Mesenchymal stem cell (in vitro differentiated cells and primary cell): ENCODE measurements around the gene LCN6. TPM values are rescaled to one million over a fixed set of nuclear protein-coding genes. Genes with fewer than 3 reads are reported as not detected.
"Not testable (repeated sequence)": the region's sequence is repeated elsewhere in the genome, so short reads cannot be mapped to it uniquely, and the experiment has no call there.

ENCODE experiments used
- DNase-seq: peaks from one replicate; pipeline ENCODE4 v3.0.0-alpha.2; 2013
- H2AFZ ChIP-seq: one replicate; pipeline ENCODE4 v1.6.1; 2013; ENCODE audit warnings: low read depth, mild to moderate bottlenecking, control low read depth, inconsistent platforms, low read length, moderate library complexity
- H2AK5ac ChIP-seq: 2 replicates; pipeline ENCODE4 v1.6.1; 2013; ENCODE audit warnings: low read length, moderate library complexity, mild to moderate bottlenecking, inconsistent platforms; ENCODE audit not compliant: severe bottlenecking
- H2BK120ac ChIP-seq: one replicate; pipeline ENCODE4 v1.6.1; 2013; ENCODE audit warnings: low read depth, mild to moderate bottlenecking, inconsistent platforms, low read length, moderate library complexity
- H2BK12ac ChIP-seq, 2 experiments: one replicate each; pipeline ENCODE4 v1.6.1; 2013; ENCODE audit warnings: inconsistent platforms in 2 of 2, low read length in 2 of 2, mild to moderate bottlenecking in 2 of 2, moderate library complexity in 2 of 2, control low read depth in 1 of 2
- H2BK15ac ChIP-seq: one replicate; pipeline ENCODE4 v1.6.1; 2013; ENCODE audit warnings: mild to moderate bottlenecking, low read depth, inconsistent platforms; ENCODE audit not compliant: poor library complexity, severe bottlenecking
- H2BK5ac ChIP-seq: 2 replicates; pipeline ENCODE4 v1.6.1; 2013; ENCODE audit warnings: low read depth, mild to moderate bottlenecking, low read length, control low read depth, inconsistent platforms; ENCODE audit not compliant: poor library complexity, severe bottlenecking
- H3K14ac ChIP-seq, 2 experiments: one replicate each; pipeline ENCODE4 v1.6.1; 2013; ENCODE audit warnings: inconsistent platforms in 2 of 2, low read length in 2 of 2, control low read depth in 1 of 2, mild to moderate bottlenecking in 1 of 2, moderate library complexity in 1 of 2
- H3K18ac ChIP-seq, 2 experiments: one replicate each; pipeline ENCODE4 v1.6.1; 2013; ENCODE audit warnings: inconsistent platforms in 2 of 2, low read length in 2 of 2, control low read depth in 1 of 2, low read depth in 1 of 2, mild to moderate bottlenecking in 1 of 2
- H3K23ac ChIP-seq, 2 experiments: one replicate each; pipeline ENCODE4 v1.6.1; 2013; ENCODE audit warnings: inconsistent platforms in 2 of 2, low read length in 2 of 2, mild to moderate bottlenecking in 2 of 2, moderate library complexity in 2 of 2, control low read depth in 1 of 2
- H3K27ac ChIP-seq: 2 replicates; pipeline ENCODE4 v1.5.1; 2013; ENCODE audit warnings: mild to moderate bottlenecking, moderate library complexity, low read length, control low read depth, inconsistent platforms; ENCODE audit not compliant: poor library complexity, severe bottlenecking
- H3K27me3 ChIP-seq, 2 experiments: 2 replicates each; pipeline versions ENCODE4 v1.6.1 to v1.7.0; 2013; ENCODE audit warnings: low read length in 2 of 2, mild to moderate bottlenecking in 2 of 2, moderate library complexity in 2 of 2, control low read depth in 1 of 2, inconsistent platforms in 1 of 2; ENCODE audit not compliant: control insufficient read depth in 1 of 2, insufficient read depth in 1 of 2
- H3K36me3 ChIP-seq, 2 experiments: 2 replicates each; pipeline versions ENCODE4 v1.6.1 to v1.7.0; 2013; ENCODE audit warnings: low read length in 2 of 2, control low read depth in 1 of 2, inconsistent platforms in 1 of 2, low read depth in 1 of 2, mild to moderate bottlenecking in 1 of 2; ENCODE audit not compliant: insufficient read depth in 2 of 2, control insufficient read depth in 1 of 2
- H3K4ac ChIP-seq, 2 experiments: one replicate each; pipeline ENCODE4 v1.6.1; 2013; ENCODE audit warnings: inconsistent platforms in 2 of 2, low read length in 2 of 2, mild to moderate bottlenecking in 2 of 2, moderate library complexity in 2 of 2, control low read depth in 1 of 2, low read depth in 1 of 2
- H3K4me1 ChIP-seq: 2 replicates; pipeline ENCODE4 v1.6.1; 2013; ENCODE audit warnings: low read depth, low read length, control low read depth; ENCODE audit not compliant: control insufficient read depth, insufficient read depth
- H3K4me2 ChIP-seq: 2 replicates; pipeline ENCODE4 v1.6.1; 2013; ENCODE audit warnings: low read length, mild to moderate bottlenecking, inconsistent platforms; ENCODE audit not compliant: poor library complexity, severe bottlenecking
- H3K4me3 ChIP-seq, 2 experiments: 2 replicates each; pipeline versions ENCODE4 v1.5.1 to v1.7.0; 2013; ENCODE audit warnings: low read length in 2 of 2, mild to moderate bottlenecking in 2 of 2, control low read depth in 1 of 2, low read depth in 1 of 2; ENCODE audit not compliant: insufficient read depth in 1 of 2
- H3K79me1 ChIP-seq: replicated peaks from 2 replicates; pipeline ENCODE4 v1.6.1; 2013; ENCODE audit warnings: mild to moderate bottlenecking, control low read depth, low read length, inconsistent platforms; ENCODE audit not compliant: poor library complexity, severe bottlenecking
- H3K9ac ChIP-seq: 2 replicates; pipeline ENCODE4 v1.7.0; 2013; ENCODE audit warnings: mild to moderate bottlenecking, low read length, moderate library complexity
- H3K9me3 ChIP-seq: 2 replicates; pipeline ENCODE4 v1.7.0; 2013; ENCODE audit warnings: mild to moderate bottlenecking, low read length; ENCODE audit not compliant: control insufficient read depth
- H4K8ac ChIP-seq: one replicate; pipeline ENCODE4 v1.6.1; 2013; ENCODE audit warnings: inconsistent platforms, mild to moderate bottlenecking, low read length, moderate library complexity
- H4K91ac ChIP-seq: one replicate; pipeline ENCODE4 v1.6.1; 2013; ENCODE audit warnings: mild to moderate bottlenecking, low read length, inconsistent platforms
- WGBS: methylation state at CpG from one replicate; pipeline ENCODE4 v1.1.7; 2013; ENCODE audit warnings: mixed read lengths; 5-methylcytosine and 5-hydroxymethylcytosine counted together
- polyA plus RNA-seq, 2 experiments: library from polyadenylated mRNA; stranded (reverse); fragments of 200-250 nt; gene quantifications; one replicate each; pipeline ENCODE4 v1.2.3, GENCODE V29; 2013

LCN6 gene, protein sequence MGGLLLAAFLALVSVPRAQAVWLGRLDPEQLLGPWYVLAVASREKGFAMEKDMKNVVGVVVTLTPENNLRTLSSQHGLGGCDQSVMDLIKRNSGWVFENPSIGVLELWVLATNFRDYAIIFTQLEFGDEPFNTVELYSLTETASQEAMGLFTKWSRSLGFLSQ
- not detected for polyA plus RNA-seq (2013, experiment 1 of 2)
- polyA plus RNA-seq (2013, experiment 2 of 2): not detected

DNA sequence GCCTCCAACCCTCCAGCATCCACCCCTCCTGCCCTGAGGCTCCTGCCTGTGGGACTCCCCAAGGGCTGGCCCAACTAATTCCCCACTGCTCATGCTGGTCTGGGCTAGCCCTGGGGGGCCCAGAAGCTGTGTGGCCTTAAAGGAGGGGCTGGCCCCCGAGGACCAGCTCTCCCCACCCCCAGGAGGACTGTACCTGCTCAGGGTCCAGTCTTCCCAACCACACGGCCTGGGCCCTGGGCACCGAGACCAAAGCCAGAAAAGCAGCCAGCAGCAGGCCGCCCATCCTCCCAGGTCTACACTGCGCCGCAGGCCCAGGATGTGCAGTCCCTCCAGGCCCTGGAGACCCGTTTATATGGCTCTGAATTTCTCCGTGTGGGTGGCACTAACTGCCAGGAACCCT lies at the start of gene LCN6:
LCN6 (minus strand) TSS at position 325 of the 400 bp plus-strand sequence; CDS start at position 283, 42 bp downstream.
- Histone ChIP-seq H3K4me2 (no peak within 1 kb of the TSS), H3K4me1 (peaks cover 5% of the 10 kb centered on the region)

DNA sequence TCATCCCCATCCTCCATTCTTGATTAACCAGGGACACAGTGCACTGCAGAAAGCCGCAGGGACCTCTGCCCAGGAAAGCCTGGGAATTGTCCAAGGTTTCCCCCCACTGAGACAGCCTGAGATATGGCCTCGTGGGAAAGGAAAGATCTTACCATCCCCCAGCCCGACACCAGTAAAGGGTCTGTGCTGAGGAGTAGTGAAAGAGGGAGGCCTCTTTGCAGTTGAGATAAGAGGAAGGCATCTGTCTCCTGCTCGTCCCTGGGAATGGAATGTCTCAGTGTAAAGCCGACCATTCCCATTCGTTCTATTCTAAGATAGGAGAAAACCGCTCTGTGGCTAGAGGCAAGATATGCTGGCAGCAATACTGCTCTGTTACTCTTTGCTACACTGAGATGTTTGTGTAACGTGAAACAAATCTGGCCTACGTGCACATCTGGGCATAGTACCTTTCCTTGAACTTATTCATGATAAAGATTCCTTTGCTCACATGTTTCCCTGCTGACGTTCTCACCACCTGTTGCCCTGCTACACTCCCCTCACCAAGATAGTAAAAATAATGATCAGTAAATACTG lies 48.5 kb upstream of the LCN6 start:
- H2AFZ ChIP-seq, H3K9ac ChIP-seq, H3K4me2 ChIP-seq, H2BK12ac ChIP-seq, H3K27ac ChIP-seq, H4K91ac ChIP-seq, H3K14ac ChIP-seq, H3K18ac ChIP-seq, H3K4me3 ChIP-seq, H2BK120ac ChIP-seq, H3K23ac ChIP-seq, H2AK5ac ChIP-seq, H3K9me3 ChIP-seq, H2BK15ac ChIP-seq, H2BK5ac ChIP-seq, H4K8ac ChIP-seq, H3K4ac ChIP-seq: not testable (repeated sequence)
- Histone ChIP-seq H3K36me3 (peaks cover 10 to 24% of the 10 kb centered on the region in 2 experiments), H3K27me3 (peaks cover 35 to 58% of the 10 kb centered on the region in 2 experiments), H3K79me1 (peaks cover 16% of the 10 kb centered on the region), H3K4me1 (peaks cover 27% of the 10 kb centered on the region)
- WGBS: 1% methylated on average over 8 of the region's 10 CpGs
- peak; percentile 88 for DNase-seq

More for the DNA sequence above, at the start of gene LCN6:
- H3K27me3 ChIP-seq: peaks cover 46 to 52% of the 10 kb centered on the region in 2 experiments
- no peak within 1 kb of the TSS for H3K27ac ChIP-seq
- H3K4ac ChIP-seq: no peak within 1 kb of the TSS
- peaks cover 0 to 4% of the 10 kb centered on the region in 2 experiments for H3K36me3 ChIP-seq
- no peaks in the 10 kb centered on the region for H3K79me1 ChIP-seq
- H3K18ac ChIP-seq: no peak within 1 kb of the TSS
- no peak within 1 kb of the TSS for H2BK5ac ChIP-seq
- no peak within 1 kb of the TSS for H3K23ac ChIP-seq
- no peak within 1 kb of the TSS for H3K9ac ChIP-seq
- no peak within 1 kb of the TSS for H4K8ac ChIP-seq
- H2BK12ac ChIP-seq: peak within 1 kb of the TSS in 1 of 2 experiments; percentile 47
- H2AFZ ChIP-seq: no peak within 1 kb of the TSS
- peaks cover 8% of the 10 kb centered on the region for H3K9me3 ChIP-seq
- no peak within 1 kb of the TSS for H3K4me3 ChIP-seq
- no peak within 1 kb of the TSS for H2AK5ac ChIP-seq
- H3K14ac ChIP-seq: peak within 1 kb of the TSS in 1 of 2 experiments; percentile 87
- no peak within 1 kb of the TSS for H2BK120ac ChIP-seq
- H4K91ac ChIP-seq: no peak within 1 kb of the TSS
- H2BK15ac ChIP-seq: no peak within 1 kb of the TSS
- DNase-seq: no peak
- WGBS: 76% methylated on average over 8 of the region's 8 CpGs

DNA sequence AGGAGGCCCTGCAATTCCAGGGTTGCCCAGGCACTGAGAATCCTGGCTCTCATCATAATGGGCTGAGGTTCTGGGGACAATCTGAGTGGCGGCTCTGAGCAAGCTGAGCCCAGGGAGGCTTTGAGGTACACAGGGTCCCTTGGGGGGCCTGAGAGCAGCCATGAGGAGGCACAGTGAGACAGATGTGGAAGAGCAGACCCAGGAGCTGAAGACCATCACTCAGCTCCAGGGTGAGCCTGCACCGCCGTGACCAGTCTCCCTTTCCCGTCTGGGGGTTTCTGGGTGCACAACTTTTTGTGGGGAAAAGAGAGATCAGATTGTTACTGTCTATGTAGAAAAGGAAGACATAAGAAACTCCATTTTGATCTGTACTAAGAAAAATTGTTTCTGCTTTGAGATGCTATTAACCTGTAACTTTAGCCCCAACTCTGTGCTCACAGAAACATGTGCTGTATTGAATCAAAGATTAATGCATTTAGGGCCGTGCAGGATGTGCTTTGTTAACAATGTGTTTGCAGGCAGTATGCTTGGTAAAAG lies 48.0 kb upstream of the LCN6 start, which contains the start of gene CCDC183:
CCDC183 (plus strand) TSS at position 101 of the 537 bp plus-strand sequence; CDS start at position 161, 60 bp downstream.
- H4K8ac ChIP-seq: peak within 1 kb of the TSS; percentile 14
- peak within 1 kb of the TSS; percentile 3 for H2BK120ac ChIP-seq
- peak within 1 kb of the TSS in 1 of 2 experiments; percentile 58 for H3K14ac ChIP-seq
- no peak within 1 kb of the TSS for H2AK5ac ChIP-seq
- H3K9me3 ChIP-seq: no peaks in the 10 kb centered on the region
- H3K4me2 ChIP-seq: no peak within 1 kb of the TSS
- H2AFZ ChIP-seq: no peak within 1 kb of the TSS
- peak within 1 kb of the TSS; percentile 82 to 92 for H3K18ac ChIP-seq
- H4K91ac ChIP-seq: peak within 1 kb of the TSS; percentile 90
- H3K23ac ChIP-seq: no peak within 1 kb of the TSS
- peak; percentile 17 for DNase-seq
- H3K9ac ChIP-seq: no peak within 1 kb of the TSS
- H2BK12ac ChIP-seq: peak within 1 kb of the TSS; percentile 2 to 64
- no peak within 1 kb of the TSS for H3K27ac ChIP-seq
- no peak within 1 kb of the TSS for H3K4me3 ChIP-seq
- H3K36me3 ChIP-seq: peaks cover 10 to 24% of the 10 kb centered on the region in 2 experiments
- peaks cover 33 to 52% of the 10 kb centered on the region in 2 experiments for H3K27me3 ChIP-seq
- H3K4ac ChIP-seq: peak within 1 kb of the TSS; percentile 29 to 77
- H3K4me1 ChIP-seq: peaks cover 32% of the 10 kb centered on the region
- 63% methylated on average over 4 of the region's 5 CpGs for WGBS
- H2BK15ac ChIP-seq: peak within 1 kb of the TSS; percentile 13
- H3K79me1 ChIP-seq: peaks cover 21% of the 10 kb centered on the region
- H2BK5ac ChIP-seq: no peak within 1 kb of the TSS

DNA sequence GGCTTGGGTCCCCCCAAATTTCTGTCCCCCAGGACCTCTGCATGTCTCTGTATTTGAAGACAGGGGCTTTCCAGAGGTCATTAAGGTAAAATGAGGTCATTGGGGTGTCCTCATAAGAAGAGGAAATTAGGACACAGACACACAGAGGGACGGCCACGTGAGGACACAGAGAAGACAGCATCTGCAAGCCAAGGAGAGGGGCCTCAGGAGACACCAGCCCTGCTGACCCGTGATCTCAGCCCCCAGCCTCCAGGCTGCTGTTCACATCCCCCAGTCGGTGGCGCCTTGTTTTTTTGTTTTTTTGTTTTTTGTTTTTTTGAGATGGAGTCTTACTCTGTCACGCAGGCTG lies 46.6 kb upstream of the LCN6 start:
- no peak overlapping the region for H3K14ac ChIP-seq
- no peak overlapping the region for H3K4me2 ChIP-seq
- no peak overlapping the region for H4K91ac ChIP-seq
- no peak overlapping the region for H3K4me3 ChIP-seq
- H3K4ac ChIP-seq: no peak overlapping the region
- peak overlapping the region; percentile 37 for H2BK15ac ChIP-seq
- H3K79me1 ChIP-seq: peaks cover 21% of the 10 kb centered on the region
- WGBS: 76% methylated on average over 6 of the region's 6 CpGs
- H3K18ac ChIP-seq: no peak overlapping the region
- no peak overlapping the region for H2BK5ac ChIP-seq
- no peak overlapping the region for H2AK5ac ChIP-seq
- H2BK12ac ChIP-seq: no peak overlapping the region
- no peak for DNase-seq
- H3K27ac ChIP-seq: no peak overlapping the region
- H4K8ac ChIP-seq: no peak overlapping the region
- peaks cover 10 to 24% of the 10 kb centered on the region in 2 experiments for H3K36me3 ChIP-seq
- no peak overlapping the region for H3K9ac ChIP-seq
- no peak overlapping the region for H3K23ac ChIP-seq
- peaks cover 26 to 41% of the 10 kb centered on the region in 2 experiments for H3K27me3 ChIP-seq
- H2AFZ ChIP-seq: no peak overlapping the region
- no peaks in the 10 kb centered on the region for H3K9me3 ChIP-seq
- H3K4me1 ChIP-seq: peaks cover 22% of the 10 kb centered on the region
- H2BK120ac ChIP-seq: no peak overlapping the region
